AG04449 (cell line): Measurements from ENCODE around the gene KLF11.

Experiments used
- CTCF ChIA-PET: fragments of 350-600 bp; formaldehyde crosslinking; extraction: SDS; loops from one replicate; lab custom pipeline; 2021; ENCODE audit warnings: antibody characterized with exemption; lab: Yijun Ruan, JAX
- POLR2A ChIA-PET: fragments of 400-600, 350-600 bp; formaldehyde crosslinking; extraction: SDS; loops from one replicate; lab custom pipeline; 2020; ENCODE audit warnings: antibody characterized with exemption, inconsistent platforms; lab: Yijun Ruan, JAX
- DNase-seq: peaks from one replicate; pipeline ENCODE4 v3.0.0-alpha.2; 2010; ENCODE audit warnings: low read depth, low spot score
- H3K4me3 ChIP-seq: 2 replicates; pipeline ENCODE4 v1.5.1; 2011; ENCODE audit warnings: low read depth, mild to moderate bottlenecking, control low read depth, low read length
- CTCF ChIP-seq: IDR thresholded peaks from one replicate; pipeline ENCODE4 v1.5.1; 2011; ENCODE audit warnings: mild to moderate bottlenecking, moderate library complexity, low read length, control low read depth, inconsistent platforms; ENCODE audit not compliant: insufficient read depth; ENCODE audit errors: missing control alignments

The KLF11 gene

GRCh38 chr2:10097352-10098148 lies 54.2 kb downstream of the KLF11 start:
- no peak overlapping the region for H3K4me3 ChIP-seq
- TF ChIP-seq CTCF = peak; percentile 97
- POLR2A ChIA-PET = interaction anchor here (1.0 kb wide), 1 partner anchor 355 kb away, joined by 3 read pairs; no protein-coding TSS in a partner anchor
- CTCF ChIA-PET = interaction anchor here (0.7 to 6.3 kb wide), 29 partner anchors 10 to 499 kb away, joined by 3 to 173 read pairs (median 4); partner anchors contain the start of gene CYS1
- no peak for DNase-seq

DNA sequence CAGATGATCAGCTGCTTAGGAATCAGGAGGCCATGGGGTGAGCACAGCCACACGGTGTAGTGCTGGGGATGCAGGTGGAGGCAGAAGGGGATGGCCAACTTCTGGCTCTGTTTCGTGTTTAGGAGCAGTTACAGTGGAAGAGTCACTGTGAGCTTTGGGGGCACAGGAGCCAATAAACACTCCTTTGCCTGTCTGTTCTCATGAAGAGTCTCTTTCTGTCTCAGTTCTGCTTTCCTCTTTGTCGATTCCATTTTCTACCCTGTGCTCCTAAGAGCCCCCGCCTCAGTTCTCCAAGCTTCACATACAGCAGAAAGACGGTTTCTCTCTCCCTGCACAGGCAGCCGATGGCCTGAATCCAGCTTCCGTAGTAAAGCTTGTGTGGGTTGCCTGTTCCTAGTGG lies 58.1 kb downstream of the KLF11 start:
- DNase-seq = no peak
- ChIA-PET CTCF (interaction anchor here (0.7 to 2.3 kb wide), 6 partner anchors 11 to 286 kb away, joined by 3 to 10 read pairs (median 4); no protein-coding TSS in a partner anchor), POLR2A (no interaction called here)
- TF ChIP-seq CTCF = no peak
- H3K4me3 ChIP-seq = no peak overlapping the region

DNA sequence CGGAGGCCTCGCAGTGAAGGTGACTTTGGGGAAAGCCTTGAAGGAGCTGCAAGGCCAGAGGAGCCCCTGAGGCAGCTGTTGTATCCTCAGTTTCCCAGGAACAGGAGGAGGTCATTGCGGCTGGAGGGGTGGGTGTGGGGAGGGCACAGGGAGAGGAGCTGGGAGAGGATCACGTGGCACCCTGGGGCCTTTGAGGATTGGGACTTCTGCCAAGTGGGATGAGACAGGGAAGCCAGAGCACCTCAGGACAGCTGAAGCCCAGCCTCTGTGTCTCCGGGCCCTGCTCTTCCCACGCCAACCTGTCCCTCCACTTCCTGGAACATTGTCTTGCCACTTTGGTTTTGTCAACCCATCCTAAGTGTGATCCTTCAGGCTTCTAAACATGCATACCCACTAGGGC lies 59.8 kb downstream of the KLF11 start:
- DNase-seq = no peak
- ChIA-PET CTCF (no interaction called here), POLR2A (no interaction called here)

More for the DNA sequence above, 59.8 kb downstream of the KLF11 start:
- no peak for TF ChIP-seq CTCF
- no peak overlapping the region for H3K4me3 ChIP-seq
